Measurements from ENCODE around the gene NAA20.

Gene NAA20

DNA sequence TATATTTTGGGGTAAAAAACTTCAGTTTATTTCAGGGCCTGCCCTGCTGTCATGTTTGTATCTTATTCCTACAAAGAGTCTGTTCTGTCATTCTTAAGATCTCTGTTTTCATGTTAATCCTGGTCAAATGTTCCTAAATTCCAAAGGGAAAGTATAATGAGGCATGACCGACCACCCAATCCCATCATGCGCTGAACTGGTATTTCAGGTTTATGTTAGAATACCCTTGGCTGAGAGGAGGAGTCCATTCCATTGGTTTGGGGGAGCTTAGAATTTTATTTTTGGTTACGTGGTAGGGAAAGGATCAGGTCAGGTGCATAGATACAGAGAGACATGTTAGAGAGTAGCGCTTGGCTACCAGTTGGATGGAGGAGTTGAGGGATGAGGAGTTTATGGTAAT lies 60.9 kb downstream of the NAA20 start:
- TF ChIP-seq, protein P1, sequence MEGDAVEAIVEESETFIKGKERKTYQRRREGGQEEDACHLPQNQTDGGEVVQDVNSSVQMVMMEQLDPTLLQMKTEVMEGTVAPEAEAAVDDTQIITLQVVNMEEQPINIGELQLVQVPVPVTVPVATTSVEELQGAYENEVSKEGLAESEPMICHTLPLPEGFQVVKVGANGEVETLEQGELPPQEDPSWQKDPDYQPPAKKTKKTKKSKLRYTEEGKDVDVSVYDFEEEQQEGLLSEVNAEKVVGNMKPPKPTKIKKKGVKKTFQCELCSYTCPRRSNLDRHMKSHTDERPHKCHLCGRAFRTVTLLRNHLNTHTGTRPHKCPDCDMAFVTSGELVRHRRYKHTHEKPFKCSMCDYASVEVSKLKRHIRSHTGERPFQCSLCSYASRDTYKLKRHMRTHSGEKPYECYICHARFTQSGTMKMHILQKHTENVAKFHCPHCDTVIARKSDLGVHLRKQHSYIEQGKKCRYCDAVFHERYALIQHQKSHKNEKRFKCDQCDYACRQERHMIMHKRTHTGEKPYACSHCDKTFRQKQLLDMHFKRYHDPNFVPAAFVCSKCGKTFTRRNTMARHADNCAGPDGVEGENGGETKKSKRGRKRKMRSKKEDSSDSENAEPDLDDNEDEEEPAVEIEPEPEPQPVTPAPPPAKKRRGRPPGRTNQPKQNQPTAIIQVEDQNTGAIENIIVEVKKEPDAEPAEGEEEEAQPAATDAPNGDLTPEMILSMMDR (conservative IDR thresholded peaks at IDR 0.05) = no peak
- H3K27ac ChIP-seq = no peak overlapping the region

DNA sequence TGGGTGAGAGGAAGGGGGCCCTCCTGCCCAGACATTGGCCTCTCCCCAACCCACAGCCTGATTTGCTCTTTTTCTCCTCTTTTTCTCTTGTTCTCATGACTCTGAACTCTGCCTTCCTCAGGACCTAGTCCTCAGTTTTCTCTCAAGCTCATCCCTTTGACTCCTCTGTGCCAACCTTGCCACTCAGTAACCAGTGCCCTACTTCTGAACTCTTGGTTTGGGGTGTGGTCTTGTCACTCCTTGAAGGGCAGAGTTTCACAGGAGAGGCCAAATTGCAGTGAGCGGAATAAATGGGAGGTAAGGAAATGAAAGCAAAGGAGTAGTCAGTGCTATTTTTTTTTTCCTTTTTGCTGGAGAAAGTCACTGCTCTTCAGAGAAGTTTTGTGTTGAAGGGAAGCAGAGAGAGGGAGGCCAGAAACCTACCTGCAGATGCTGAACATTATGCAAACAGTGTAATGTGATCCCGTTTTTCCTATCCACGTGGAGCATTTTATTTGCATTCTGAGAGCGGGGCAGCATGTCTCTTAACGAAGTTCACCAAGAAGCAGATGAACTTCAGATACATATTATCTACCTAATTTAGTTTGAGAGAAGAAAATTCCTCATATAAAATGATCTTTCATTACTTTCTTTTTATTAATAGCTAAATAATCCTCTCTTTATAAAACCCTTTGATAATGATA lies 62.1 kb downstream of the NAA20 start:
- TF ChIP-seq, protein P1 (conservative IDR thresholded peaks at IDR 0.05) = no peak
- peak overlapping the region; percentile 26 for H3K27ac ChIP-seq

All from VCaP (cell line).